ENCODE results near the gene PARD6G.

GRCh38 chr18:80229766-80230745 is 17.3 kb downstream of the PARD6G start:
- TF ChIP-seq CTCF (conservative IDR thresholded peaks at IDR 0.05; ENCODE audit: low read depth in 2 of 2) (no peak), POLR2AphosphoS5 (IDR thresholded peaks at IDR 0.05; ENCODE audit: low read depth) (no peak), EZH2 (IDR thresholded peaks at IDR 0.05; ENCODE audit: low read depth, unreplicated experiment) (no peak), REST (IDR thresholded peaks at IDR 0.05; ENCODE audit: unreplicated experiment) (no peak), NANOG (IDR thresholded peaks at IDR 0.05; ENCODE audit: borderline replicate concordance) (no peak), EZH2phosphoT487 (IDR thresholded peaks at IDR 0.05; ENCODE audit: unreplicated experiment) (no peak), ETS1 (IDR thresholded peaks at IDR 0.05) (no peak), JUNB (IDR thresholded peaks at IDR 0.05; ENCODE audit: unreplicated experiment) (no peak), CREB1 (CRISPR knock-in tag; IDR thresholded peaks at IDR 0.05; ENCODE audit: low read depth) (no peak), STAT1 (IDR thresholded peaks at IDR 0.05; ENCODE audit: unreplicated experiment) (no peak), ZNF114 (CRISPR knock-in tag; IDR thresholded peaks at IDR 0.05) (no peak)
